Measurements from ENCODE around the gene HMSD. TPM values are rescaled to one million over a fixed set of nuclear protein-coding genes. Genes with fewer than 3 reads are reported as not detected.

The HMSD gene
- total RNA-seq, 1 donor from 2014 or later = 19.7 TPM

Other genes with a start within 250 kb of the HMSD start
- gene SERPINB11, start 246.3 kb upstream of the HMSD start, total RNA-seq = not detected in 2 replicates
- gene SERPINB7, start 173.9 kb upstream of the HMSD start, total RNA-seq = not detected in 2 replicates
- gene SERPINB2, start 61.6 kb upstream of the HMSD start, total RNA-seq = not detected in 2 replicates
- not detected in 2 replicates for gene SERPINB10, start 41.3 kb upstream of the HMSD start, total RNA-seq
- gene SERPINB8, start 20.8 kb downstream of the HMSD start, total RNA-seq = 22.8 and 25.7 TPM in 2 replicates
- not detected in 2 replicates for gene LINC00305, start 199.8 kb downstream of the HMSD start, total RNA-seq

All from activated T-helper 1 cell treated with anti-CD3 and anti-CD28 coated beads, Interleukin-12 subunit alpha, Interleukin-12 subunit beta, Interleukin-2, Interleukin-4 antibody, amounts not matched to agents 30 ng/mL and 10 ng/mL and 1 ng/mL, durations not matched to agents 14 hours and 24 hours and 36 hours (primary cell).